GM12801 (cell line): ENCODE measurements around the gene RTP2.

Experiments used
- CTCF ChIP-seq: IDR thresholded peaks from one replicate; pipeline ENCODE4 v1.5.1; 2011; ENCODE audit warnings: control low read depth; ENCODE audit not compliant: insufficient read length; ENCODE audit errors: extremely low read depth

RTP2 gene

GRCh38 chr3:187706971-187707370 lies 4.6 kb upstream of the RTP2 start:
- no peak for TF ChIP-seq CTCF

- TF ChIP-seq CTCF, result no peak
Observed at GRCh38 chr3:187705164-187705563, 2.8 kb upstream of the RTP2 start.

GRCh38 chr3:187700249-187700648 lies 2.1 kb downstream of the RTP2 start:
- TF ChIP-seq CTCF, result no peak

- TF ChIP-seq CTCF, result no peak
Observed at GRCh38 chr3:187698499-187699399, 3.6 kb downstream of the RTP2 start.

GRCh38 chr3:187696021-187696420 lies 6.3 kb downstream of the RTP2 start:
- no peak for TF ChIP-seq CTCF

GRCh38 chr3:187695449-187695848 lies 6.9 kb downstream of the RTP2 start:
- TF ChIP-seq CTCF, result no peak

DNA sequence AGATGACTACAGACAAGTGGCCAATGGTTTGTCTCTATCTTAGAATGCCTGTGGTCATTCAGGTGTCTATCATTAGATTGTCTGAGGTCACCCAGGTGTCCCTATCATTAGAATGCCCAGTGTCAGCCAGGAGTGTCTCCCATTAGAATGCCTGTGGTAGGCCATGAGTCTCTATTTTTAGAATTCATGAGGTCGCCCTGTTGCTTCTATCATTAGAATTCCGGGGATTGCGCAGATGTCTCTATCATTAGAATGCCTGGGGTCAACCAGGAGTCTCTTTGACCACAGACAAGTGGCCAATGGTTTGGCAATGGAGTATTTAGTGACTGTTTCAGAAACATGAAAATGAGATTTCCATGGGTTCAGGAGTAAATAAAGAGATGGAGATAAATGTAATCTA lies 7.6 kb downstream of the RTP2 start:
- no peak for TF ChIP-seq CTCF

GRCh38 chr3:187693431-187693830 lies 8.9 kb downstream of the RTP2 start:
- no peak for TF ChIP-seq CTCF
